GM19397 (cell line): ENCODE data around the gene PPM1M.

Experiments
- ATAC-seq: cut with Tn5 transposase; IDR thresholded peaks from one replicate; pipeline ENCODE4 v1.9.1; 2021; ENCODE audit warnings: mild to moderate bottlenecking, moderate library complexity; ENCODE audit not compliant: unreplicated experiment

Gene PPM1M, protein sequence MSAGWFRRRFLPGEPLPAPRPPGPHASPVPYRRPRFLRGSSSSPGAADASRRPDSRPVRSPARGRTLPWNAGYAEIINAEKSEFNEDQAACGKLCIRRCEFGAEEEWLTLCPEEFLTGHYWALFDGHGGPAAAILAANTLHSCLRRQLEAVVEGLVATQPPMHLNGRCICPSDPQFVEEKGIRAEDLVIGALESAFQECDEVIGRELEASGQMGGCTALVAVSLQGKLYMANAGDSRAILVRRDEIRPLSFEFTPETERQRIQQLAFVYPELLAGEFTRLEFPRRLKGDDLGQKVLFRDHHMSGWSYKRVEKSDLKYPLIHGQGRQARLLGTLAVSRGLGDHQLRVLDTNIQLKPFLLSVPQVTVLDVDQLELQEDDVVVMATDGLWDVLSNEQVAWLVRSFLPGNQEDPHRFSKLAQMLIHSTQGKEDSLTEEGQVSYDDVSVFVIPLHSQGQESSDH

DNA sequence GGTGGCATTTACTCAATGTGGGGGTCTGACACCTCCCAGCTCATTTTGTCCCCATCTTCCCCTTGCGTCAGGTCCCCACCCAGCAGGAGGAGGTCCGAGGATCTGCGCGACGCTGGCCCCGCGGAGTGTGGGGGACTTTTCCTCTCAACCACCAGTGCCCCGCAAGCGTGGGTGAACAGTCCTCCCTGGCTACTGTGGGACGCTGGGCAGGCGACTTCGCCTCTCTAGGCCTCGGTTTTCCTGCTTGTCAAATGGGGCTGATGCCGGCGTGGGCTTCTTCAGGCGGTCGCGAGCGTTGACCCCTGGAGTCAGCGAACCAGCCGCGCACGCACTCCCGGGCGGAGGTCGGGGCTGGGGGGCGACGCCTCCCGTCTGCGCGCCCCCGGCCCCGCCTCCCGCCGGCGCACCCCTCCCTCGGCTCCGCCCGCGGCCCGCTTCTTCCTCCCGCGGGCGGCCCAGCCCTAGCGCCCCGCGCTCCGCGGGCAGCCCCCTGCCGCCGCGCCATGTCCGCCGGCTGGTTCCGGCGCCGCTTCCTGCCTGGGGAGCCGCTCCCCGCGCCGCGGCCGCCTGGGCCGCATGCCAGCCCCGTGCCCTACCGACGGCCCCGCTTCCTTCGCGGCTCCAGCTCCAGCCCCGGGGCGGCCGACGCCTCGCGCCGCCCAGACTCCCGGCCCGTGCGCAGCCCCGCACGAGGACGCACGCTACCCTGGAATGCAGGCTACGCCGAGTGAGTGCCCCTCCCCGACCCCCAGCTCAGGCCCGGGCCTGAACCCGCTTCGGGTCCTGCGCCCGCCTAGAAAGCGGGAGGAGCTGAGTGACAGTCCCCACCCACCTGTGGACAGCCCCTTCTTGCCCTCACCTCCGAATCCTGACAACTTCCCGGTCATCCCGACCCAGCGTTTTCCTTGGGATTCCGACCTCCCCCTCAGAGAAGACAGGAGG is at the start of gene PPM1M:
Gene PPM1M (plus strand): TSS at position 438 of the 942 bp plus-strand sequence. CDS start 66 bp downstream, at position 504.
- no peak for ATAC-seq

DNA sequence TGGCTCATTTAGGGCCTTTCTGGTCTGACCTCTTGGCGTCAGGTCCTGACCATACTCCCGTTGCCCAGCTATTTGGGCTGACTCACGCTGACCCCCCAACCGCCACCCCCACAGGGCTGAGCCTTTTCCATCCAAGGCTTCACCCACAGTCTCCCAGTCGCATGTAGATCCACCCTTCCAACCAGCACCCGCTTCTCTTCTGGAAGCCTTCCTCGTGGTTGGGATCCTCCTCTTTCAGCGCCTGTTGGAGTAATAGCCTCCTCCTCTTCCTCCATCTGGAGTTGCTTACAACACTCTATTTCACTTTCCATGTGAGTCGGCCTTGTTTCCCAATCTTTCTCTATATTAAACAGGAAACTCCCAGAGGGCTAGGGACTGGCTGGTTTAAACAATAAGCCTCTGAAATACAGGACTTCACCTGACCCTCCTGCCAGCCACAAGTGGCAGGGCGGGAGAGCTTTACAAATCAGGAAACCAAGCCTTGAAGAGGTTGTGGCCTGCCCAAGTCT is 49.7 kb upstream of the PPM1M start:
- no peak for ATAC-seq

DNA sequence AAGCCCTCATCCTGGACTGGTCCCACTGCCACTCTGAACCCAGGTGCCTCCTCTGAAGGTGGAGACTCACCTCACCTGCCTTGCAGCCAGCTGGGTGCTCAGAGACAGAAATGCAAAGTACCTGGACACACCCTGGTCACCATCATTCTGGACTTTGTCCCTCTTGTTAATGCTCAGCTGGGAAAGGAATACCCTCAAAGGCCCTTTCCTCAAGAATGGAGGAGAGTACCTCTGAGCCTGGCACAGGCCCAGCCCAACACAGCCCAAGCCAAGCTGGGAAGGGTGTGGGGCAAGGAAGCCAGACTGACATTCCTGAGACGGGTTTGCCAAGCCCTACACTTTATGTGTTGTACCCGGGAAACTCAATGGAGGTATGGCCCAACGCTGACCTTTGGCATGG is 48.6 kb upstream of the PPM1M start:
- ATAC-seq: no peak

DNA sequence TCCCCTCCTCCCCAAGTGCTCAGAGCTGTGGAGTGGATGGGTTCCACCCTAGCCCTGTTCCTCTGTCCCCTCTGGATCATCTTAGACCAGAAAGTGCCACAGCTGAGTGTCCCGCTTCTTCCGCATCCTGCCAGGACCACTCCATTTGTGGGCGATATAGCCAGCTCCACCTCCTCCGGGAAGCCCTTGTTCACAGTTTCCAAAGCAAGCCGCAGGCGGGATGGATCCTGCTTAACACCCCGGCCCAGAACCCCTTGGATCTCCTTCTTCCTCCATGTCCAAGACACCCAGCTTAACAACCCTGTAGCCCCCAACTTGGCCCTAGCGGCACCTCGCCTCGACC is 48.1 kb upstream of the PPM1M start:
- no peak for ATAC-seq

DNA sequence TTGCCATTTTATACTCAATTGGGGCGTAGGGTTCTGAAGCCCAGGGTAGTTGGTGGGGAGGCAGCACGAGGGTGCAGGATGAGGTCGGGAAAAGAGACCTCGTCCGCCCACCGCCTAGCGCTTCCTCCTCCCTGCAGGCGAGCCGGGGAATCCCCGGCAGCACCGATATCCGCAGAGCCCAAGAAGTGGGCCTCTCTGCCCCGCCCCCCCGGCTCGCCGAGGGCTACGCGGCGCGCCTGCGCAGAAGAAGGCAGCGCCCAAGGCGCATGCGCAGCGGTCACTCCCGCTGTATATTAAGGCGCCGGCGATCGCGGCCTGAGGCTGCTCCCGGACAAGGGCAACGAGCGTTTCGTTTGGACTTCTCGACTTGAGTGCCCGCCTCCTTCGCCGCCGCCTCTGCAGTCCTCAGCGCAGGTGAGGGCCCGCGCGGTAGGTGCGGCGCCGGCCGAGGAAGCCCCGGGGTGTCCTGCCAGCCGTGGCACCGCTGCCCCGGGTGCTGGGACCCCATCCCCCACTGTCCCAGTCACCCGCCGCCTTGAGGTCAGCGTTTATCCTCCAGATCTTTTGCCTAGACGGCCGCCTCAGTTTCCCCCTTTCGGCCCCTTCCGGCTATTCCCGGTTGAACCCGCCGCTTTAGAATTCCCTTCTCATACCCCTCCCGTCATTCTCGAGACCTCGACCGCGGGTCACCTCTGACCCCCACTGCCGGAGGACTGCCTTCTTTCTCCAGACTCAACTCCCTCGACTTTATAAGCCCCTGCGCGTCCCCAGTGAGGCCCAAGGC is 47.5 kb upstream of the PPM1M start, which contains the start of gene ALAS1:
Gene ALAS1 (plus strand): TSS at position 319 of the 784 bp plus-strand sequence. CDS start 1,082 bp downstream, outside the sequence.
- ATAC-seq: peak; percentile 69

DNA sequence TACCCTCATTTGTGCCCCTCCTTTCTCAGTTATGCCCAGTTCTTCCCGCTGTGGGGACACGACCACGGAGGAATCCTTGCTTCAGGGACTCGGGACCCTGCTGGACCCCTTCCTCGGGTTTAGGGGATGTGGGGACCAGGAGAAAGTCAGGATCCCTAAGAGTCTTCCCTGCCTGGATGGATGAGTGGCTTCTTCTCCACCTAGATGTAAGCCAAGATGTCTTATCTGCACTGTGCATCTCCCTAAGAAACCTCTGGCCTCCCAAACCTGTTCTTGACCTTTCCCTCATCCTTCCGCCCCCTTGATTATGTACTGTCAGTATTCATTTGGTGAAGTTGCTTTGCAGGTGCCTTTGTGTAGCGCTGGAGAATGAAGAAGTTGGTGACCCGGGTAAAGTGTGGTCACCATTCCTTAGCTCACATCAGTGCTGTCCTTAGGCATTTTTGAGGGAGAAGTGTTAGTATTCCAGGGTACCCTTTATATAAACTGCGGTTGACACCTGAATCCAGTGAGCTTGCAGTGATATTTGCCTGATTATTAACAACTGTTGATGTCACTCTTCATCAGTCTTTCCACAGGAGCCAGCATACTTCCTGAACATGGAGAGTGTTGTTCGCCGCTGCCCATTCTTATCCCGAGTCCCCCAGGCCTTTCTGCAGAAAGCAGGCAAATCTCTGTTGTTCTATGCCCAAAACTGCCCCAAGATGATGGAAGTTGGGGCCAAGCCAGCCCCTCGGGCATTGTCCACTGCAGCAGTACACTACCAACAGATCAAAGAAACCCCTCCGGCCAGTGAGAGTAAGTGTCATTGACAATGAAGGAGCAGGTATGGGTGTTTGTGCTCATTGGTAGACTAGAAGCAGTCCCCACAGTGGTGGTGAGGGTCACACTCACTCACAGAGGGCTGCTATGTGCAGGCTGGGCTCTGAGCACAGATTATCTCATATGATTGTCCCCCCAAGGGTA is 46.6 kb upstream of the PPM1M start:
- no peak for ATAC-seq

DNA sequence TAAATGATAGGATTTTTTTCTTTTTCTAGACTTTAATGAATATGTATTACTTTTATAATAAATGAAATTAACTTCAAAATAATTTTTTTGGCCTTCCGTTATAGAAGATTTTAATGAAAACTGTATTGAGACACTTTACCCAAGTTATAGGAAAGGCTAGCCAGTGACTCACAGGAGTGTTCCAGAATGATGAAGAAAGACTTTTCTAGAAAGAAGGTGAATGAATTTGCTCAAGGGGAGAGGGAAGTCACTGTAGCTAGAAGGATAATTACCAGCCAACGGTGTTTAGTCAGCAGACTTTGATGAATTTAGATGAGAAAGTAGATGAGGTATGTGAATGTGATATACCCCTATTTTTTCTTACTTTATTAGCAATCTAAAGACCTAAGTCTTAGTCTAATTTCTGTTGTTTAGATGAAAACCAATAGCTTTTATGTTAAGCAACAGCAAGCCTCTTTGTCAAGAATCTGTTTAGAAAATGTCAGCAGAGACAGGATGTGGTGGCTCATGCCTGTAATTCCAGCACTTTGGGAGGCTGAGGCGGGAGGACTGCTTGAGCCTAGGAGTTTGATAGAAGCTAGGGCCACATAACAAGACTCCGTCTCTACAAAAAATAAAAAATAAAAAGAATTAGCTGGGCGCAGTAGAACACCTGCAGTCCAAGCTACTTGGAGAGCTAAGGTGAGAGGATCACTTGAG is 44.4 kb upstream of the PPM1M start:
- ATAC-seq: no peak

DNA sequence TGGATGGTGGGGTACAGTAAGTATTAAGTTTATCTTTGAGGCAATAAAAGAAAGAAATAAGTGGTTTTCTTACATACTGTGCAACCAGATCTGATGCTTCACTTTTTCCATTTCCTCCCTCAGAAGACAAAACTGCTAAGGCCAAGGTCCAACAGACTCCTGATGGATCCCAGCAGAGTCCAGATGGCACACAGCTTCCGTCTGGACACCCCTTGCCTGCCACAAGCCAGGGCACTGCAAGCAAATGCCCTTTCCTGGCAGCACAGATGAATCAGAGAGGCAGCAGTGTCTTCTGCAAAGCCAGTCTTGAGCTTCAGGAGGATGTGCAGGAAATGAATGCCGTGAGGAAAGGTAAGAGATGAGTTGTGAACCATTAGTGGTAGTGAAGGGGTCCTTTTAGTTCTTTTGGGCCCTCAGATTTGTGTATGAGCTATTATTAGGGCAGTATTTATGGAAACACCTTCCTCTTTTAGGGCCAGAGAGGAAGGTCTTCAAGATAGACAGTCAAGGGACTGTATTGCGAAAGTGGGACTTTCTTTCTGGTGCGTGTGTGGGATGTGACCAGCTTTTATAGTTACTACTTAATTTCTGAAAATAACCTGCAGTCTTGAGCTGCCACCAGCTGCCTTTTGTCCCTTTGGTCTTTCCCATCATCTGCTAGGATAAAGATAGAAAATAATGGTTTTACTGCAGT is 43.0 kb upstream of the PPM1M start:
- ATAC-seq: no peak

DNA sequence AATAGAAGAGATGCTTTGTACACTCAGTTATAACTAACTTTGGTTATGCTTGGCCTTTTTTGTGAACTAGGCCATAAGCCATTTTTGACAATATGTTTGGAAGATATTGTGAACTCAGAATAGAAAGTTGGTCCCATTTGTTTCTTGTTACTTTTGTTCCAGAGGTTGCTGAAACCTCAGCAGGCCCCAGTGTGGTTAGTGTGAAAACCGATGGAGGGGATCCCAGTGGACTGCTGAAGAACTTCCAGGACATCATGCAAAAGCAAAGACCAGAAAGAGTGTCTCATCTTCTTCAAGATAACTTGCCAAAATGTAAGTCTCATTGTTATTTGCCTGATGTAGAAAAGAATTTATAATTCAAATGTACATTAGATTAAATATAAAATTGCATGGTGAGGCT is 41.9 kb upstream of the PPM1M start:
- no peak for ATAC-seq

DNA sequence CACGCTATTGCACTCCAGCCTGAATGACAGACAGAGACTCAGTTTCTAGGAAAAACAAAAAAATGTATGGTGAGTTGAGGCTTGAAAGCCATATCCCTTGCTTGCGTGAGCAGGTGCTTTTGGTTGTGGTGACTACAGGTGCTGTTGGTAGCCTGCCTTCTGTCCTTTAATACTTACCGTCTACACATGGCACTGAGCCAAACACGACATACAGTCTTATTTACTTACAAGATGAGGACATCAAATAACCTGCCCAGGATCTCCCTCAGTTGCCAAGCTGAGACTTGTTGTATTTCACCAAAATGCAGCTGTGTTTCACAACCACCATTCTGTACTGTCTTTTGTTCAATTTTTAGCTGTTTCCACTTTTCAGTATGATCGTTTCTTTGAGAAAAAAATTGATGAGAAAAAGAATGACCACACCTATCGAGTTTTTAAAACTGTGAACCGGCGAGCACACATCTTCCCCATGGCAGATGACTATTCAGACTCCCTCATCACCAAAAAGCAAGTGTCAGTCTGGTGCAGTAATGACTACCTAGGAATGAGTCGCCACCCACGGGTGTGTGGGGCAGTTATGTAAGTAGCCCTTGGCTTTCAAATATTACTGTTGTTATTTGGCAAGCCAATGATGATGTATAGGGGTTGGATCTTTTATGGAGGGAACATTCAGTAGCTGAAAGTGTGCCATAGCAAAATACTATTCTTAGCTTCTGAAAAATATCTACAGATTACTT is 41.1 kb upstream of the PPM1M start:
- ATAC-seq: no peak

DNA sequence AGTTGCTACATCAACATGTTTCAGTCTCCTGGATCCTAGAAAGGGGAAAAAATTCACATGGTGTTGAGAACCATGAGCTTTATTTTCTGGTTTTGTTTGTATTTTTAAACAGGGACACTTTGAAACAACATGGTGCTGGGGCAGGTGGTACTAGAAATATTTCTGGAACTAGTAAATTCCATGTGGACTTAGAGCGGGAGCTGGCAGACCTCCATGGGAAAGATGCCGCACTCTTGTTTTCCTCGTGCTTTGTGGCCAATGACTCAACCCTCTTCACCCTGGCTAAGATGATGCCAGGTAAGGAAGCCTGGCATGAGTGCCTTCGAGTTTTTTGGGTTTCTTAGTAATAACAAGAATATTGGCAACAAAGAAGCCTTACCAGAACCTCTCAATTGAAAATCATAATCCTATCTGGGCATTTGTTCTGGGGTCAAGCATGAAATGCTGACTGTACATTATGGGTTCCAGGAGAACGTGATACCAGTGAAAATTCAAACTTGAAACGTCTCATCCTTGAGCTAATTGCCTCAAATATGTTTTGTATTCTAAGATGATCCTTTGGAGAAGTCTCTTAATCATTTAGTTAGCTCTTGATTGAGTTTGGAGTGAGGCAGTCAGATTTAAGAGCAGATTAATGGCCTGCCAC is 39.7 kb upstream of the PPM1M start:
- no peak for ATAC-seq

DNA sequence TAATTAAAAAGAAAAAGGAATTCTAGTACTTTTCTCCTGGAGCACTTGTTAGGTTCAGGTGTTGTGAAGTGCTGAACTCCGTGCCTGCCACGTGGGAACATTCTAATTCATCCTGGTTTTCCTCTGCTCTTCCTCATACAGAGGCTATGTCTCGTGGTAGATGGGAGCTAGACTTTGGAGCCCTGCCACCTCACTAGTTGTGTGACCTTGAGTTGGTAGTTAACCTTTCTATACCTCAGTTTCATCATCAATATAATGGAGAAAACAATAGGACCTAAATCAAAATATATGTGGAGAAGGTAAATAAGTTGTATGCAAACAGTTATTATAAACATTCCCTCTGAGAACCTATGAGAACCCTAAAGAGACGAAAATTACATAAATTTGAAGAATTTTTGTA is 37.0 kb upstream of the PPM1M start:
- no peak for ATAC-seq

DNA sequence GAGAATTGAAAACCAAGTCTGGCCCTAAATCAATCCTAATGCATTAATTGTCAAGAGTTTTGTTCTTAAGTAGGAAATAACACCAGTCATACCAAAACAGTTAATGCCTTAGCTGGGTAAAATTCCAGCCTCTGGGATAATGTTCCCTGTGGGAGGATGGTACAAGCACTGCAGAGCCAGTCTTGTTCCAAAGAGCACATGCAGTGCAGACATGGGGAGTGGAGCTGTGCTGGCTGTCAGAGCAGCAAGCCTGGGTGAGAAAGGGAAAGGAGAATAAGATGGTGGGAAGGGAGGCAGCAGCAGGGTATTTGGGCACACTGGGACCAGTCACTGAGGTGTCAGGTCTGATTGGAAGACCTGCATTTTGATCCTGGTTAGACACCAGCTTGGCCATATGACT is 35.5 kb upstream of the PPM1M start:
- ATAC-seq: no peak

DNA sequence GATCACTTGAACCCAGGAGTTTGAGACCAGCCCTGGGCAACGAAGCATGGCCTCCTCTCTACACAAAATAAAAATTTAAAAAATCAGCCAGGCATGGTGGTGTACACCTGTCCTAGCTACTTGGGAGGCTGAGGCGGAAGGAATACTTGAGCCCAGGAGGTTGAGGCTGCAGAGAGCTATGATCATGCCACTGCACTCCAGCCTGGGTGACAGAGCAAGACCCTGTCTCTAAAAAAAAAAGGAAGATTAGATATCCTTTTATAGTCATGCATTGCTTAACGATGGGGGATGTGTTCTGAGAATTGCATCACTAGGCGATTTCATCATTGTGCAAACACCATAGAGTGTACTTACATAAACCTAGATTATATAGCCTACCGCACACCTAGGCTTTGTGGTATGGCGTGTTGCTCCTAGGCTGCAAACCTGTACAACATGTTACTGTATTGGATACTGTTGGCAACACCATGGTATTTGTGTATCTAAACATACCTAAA is 35.0 kb upstream of the PPM1M start:
- no peak for ATAC-seq

DNA sequence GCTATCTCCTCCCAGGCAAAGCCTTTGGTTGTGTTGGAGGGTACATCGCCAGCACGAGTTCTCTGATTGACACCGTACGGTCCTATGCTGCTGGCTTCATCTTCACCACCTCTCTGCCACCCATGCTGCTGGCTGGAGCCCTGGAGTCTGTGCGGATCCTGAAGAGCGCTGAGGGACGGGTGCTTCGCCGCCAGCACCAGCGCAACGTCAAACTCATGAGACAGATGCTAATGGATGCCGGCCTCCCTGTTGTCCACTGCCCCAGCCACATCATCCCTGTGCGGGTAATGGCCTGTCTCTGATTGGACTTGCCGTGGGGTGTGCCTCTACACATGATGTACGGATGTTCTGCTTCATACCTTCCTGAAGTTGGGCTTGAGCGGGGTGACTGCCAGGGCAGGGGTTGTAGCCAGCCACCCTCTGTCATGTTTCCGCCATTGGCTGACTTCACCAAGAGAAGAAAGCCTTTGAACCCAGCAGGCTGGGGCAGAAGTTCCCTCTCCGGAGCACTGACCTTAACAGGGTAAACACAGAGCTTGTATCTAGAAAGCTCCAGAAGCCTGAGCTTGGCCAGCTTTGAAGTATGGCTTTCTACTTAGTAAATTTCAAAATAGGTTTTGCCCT is 34.2 kb upstream of the PPM1M start:
- ATAC-seq: no peak

DNA sequence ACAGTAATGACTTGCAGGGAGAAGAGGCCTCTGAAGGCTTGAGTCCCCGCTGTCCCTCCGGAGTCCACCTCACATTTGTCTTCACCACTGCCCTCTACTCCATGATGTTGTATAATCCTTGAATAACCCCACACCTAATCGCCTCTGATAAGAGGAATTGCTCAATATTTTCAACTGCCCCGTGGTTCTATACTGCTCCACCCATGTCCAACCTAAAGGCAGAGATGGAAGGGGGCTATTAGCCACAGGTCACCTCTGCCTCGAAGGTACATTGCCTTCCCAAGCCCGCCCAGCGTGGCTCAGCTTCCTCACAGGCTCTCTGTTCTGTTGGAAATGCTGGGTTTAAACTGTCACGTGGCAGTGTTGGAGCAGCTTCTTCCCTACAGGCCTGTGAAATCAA is 32.6 kb upstream of the PPM1M start:
- ATAC-seq: no peak

DNA sequence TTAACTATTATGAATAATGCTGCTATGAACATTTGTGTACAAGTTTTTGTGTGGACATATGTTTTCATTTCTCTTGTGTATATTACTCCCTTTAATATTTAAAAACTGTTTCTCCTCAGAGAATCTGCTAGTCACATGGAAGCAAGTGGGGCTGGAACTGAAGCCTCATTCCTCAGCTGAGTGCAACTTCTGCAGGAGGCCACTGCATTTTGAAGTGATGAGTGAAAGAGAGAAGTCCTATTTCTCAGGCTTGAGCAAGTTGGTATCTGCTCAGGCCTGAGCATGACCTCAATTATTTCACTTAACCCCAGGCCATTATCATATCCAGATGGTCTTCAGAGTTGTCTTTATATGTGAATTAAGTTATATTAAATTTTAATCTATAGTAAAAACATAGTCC is 31.7 kb upstream of the PPM1M start:
- ATAC-seq: no peak
